Measurements from ENCODE around the gene ROS1. TPM values are rescaled to one million over a fixed set of nuclear protein-coding genes. Genes with fewer than 3 reads are reported as not detected.

The ROS1 gene
- polyA plus RNA-seq, 3 donors: not detected

GRCh38 chr6:117351521-117351920, 74.2 kb downstream of the ROS1 start:
- H3K36me3 Mint-ChIP-seq: no peaks in the 10 kb centered on the region
- H3K27ac Mint-ChIP-seq: no peak overlapping the region
- peaks cover 0 to 1% (median 0%) of the 10 kb centered on the region in 7 donors for H3K9me3 Mint-ChIP-seq
- H3K4me2 ChIP-seq (replicated peaks; ENCODE audit: extremely low read depth, low read length, poor library complexity, severe bottlenecking): no peak overlapping the region
- H3K36me3 ChIP-seq (replicated peaks in 1 of 2; ENCODE audit: control insufficient read depth in 1 of 2, insufficient read depth in 2 of 2, low read length in 2 of 2): no peaks in the 10 kb centered on the region
- no peaks in the 10 kb centered on the region for H3K4me1 Mint-ChIP-seq
- no peaks in the 10 kb centered on the region for H4K20me1 ChIP-seq (ENCODE audit: insufficient read depth, low read length)
- no peaks in the 10 kb centered on the region for H3K9me3 ChIP-seq (replicated peaks in 1 of 2; ENCODE audit: control insufficient read depth in 1 of 2, insufficient read depth in 1 of 2, low read length in 2 of 2)
- H3K4me3 ChIP-seq (replicated peaks in 1 of 3; ENCODE audit: low read depth in 2 of 3, low read length in 3 of 3): no peak overlapping the region
- H2AFZ ChIP-seq (ENCODE audit: insufficient read depth, low read depth, low read length, poor library complexity, severe bottlenecking): no peak overlapping the region
- no peaks in the 10 kb centered on the region for H3K79me2 ChIP-seq (ENCODE audit: insufficient read depth, low read length)
- H3K4me3 Mint-ChIP-seq: no peak overlapping the region
- H3K4me1 ChIP-seq (ENCODE audit: control insufficient read depth in 1 of 2, insufficient read depth in 2 of 2, low read length in 2 of 2): no peaks in the 10 kb centered on the region
- no peak for DNase-seq
- whole genome bisulfite sequencing (ENCODE audit: insufficient coverage): 63% methylated on average over 1 of the region's 1 CpG
- peaks cover 3 to 6% (median 3%) of the 10 kb centered on the region in 3 donors for H3K27me3 Mint-ChIP-seq (ENCODE audit: low read depth in 3 of 3)
- no peaks in the 10 kb centered on the region for H3K27me3 ChIP-seq (ENCODE audit: control insufficient read depth in 2 of 2, insufficient read depth in 2 of 2, low read length in 2 of 2)
- intact Hi-C loops (cut with micrococcal nuclease): no loop called here
- TF ChIP-seq, protein P1, sequence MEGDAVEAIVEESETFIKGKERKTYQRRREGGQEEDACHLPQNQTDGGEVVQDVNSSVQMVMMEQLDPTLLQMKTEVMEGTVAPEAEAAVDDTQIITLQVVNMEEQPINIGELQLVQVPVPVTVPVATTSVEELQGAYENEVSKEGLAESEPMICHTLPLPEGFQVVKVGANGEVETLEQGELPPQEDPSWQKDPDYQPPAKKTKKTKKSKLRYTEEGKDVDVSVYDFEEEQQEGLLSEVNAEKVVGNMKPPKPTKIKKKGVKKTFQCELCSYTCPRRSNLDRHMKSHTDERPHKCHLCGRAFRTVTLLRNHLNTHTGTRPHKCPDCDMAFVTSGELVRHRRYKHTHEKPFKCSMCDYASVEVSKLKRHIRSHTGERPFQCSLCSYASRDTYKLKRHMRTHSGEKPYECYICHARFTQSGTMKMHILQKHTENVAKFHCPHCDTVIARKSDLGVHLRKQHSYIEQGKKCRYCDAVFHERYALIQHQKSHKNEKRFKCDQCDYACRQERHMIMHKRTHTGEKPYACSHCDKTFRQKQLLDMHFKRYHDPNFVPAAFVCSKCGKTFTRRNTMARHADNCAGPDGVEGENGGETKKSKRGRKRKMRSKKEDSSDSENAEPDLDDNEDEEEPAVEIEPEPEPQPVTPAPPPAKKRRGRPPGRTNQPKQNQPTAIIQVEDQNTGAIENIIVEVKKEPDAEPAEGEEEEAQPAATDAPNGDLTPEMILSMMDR (IDR thresholded peaks at IDR 0.05): no peak
- no peak overlapping the region for H3K27ac ChIP-seq (ENCODE audit: low read depth in 1 of 2, low read length in 2 of 2)
- H3K9ac ChIP-seq (ENCODE audit: insufficient read depth, low read length, poor library complexity, severe bottlenecking): no peak overlapping the region

GRCh38 chr6:117346142-117346930, 79.4 kb downstream of the ROS1 start:
- TF ChIP-seq, protein P1 (IDR thresholded peaks at IDR 0.05): peak; percentile 62
- H3K4me1 Mint-ChIP-seq: no peaks in the 10 kb centered on the region
- Histone ChIP-seq H3K36me3 (replicated peaks in 1 of 2; ENCODE audit: control insufficient read depth in 1 of 2, insufficient read depth in 2 of 2, low read length in 2 of 2) (no peaks in the 10 kb centered on the region), H3K9me3 (replicated peaks in 1 of 2; ENCODE audit: control insufficient read depth in 1 of 2, insufficient read depth in 1 of 2, low read length in 2 of 2) (no peaks in the 10 kb centered on the region), H3K27ac (ENCODE audit: low read depth in 1 of 2, low read length in 2 of 2) (no peak overlapping the region), H3K4me1 (ENCODE audit: control insufficient read depth in 1 of 2, insufficient read depth in 2 of 2, low read length in 2 of 2) (no peaks in the 10 kb centered on the region), H3K79me2 (ENCODE audit: insufficient read depth, low read length) (no peaks in the 10 kb centered on the region), H3K4me3 (replicated peaks in 1 of 3; ENCODE audit: low read depth in 2 of 3, low read length in 3 of 3) (no peak overlapping the region), H2AFZ (ENCODE audit: insufficient read depth, low read depth, low read length, poor library complexity, severe bottlenecking) (no peak overlapping the region), H3K27me3 (ENCODE audit: control insufficient read depth in 2 of 2, insufficient read depth in 2 of 2, low read length in 2 of 2) (no peaks in the 10 kb centered on the region), H3K4me2 (replicated peaks; ENCODE audit: extremely low read depth, low read length, poor library complexity, severe bottlenecking) (no peak overlapping the region), H3K9ac (ENCODE audit: insufficient read depth, low read length, poor library complexity, severe bottlenecking) (no peak overlapping the region), H4K20me1 (ENCODE audit: insufficient read depth, low read length) (no peaks in the 10 kb centered on the region)
- H3K27me3 Mint-ChIP-seq (ENCODE audit: low read depth in 3 of 3): peaks cover 1 to 4% (median 3%) of the 10 kb centered on the region in 3 donors
- H3K9me3 Mint-ChIP-seq: no peaks in the 10 kb centered on the region
- H3K27ac Mint-ChIP-seq: no peak overlapping the region
- no peak overlapping the region for H3K4me3 Mint-ChIP-seq
- peak in 1 of 3 donors; percentile 5 for DNase-seq
- intact Hi-C loops (cut with micrococcal nuclease): loop anchor here in 1 of 2 donors (10.0 kb wide), 1 partner anchor 208 kb away; no protein-coding TSS in a partner anchor
- WGBS (ENCODE audit: insufficient coverage): 90% methylated on average over 2 of the region's 7 CpGs
- H3K36me3 Mint-ChIP-seq: no peaks in the 10 kb centered on the region

Measured in CD14-positive monocyte (primary cell).